Endothelial cell (in vitro differentiated cells): ENCODE data around the gene MUL1. TPM values are rescaled to one million over a fixed set of nuclear protein-coding genes. Genes with fewer than 3 reads are reported as not detected.

Experiments used
- DNase-seq: peaks from one replicate; pipeline ENCODE4 v3.0.0; 2021; ENCODE audit warnings: low spot score
- H3K27ac Mint-ChIP-seq: one replicate; pipeline ENCODE4 v1.8.0; 2021; ENCODE audit warnings: mixed read lengths, inconsistent platforms; ENCODE audit not compliant: unreplicated experiment
- H3K27me3 Mint-ChIP-seq: one replicate; pipeline ENCODE4 v1.8.0; 2021; ENCODE audit warnings: mild to moderate bottlenecking, moderate library complexity, mixed read lengths, inconsistent platforms; ENCODE audit not compliant: unreplicated experiment
- H3K36me3 Mint-ChIP-seq: one replicate; pipeline ENCODE4 v1.8.0; 2021; ENCODE audit warnings: mild to moderate bottlenecking, low read depth, mixed read lengths, inconsistent platforms; ENCODE audit not compliant: unreplicated experiment
- H3K4me1 Mint-ChIP-seq: one replicate; pipeline ENCODE4 v1.8.0; 2021; ENCODE audit warnings: mild to moderate bottlenecking, mixed read lengths, inconsistent platforms; ENCODE audit not compliant: unreplicated experiment
- H3K4me3 Mint-ChIP-seq: one replicate; pipeline ENCODE4 v1.8.0; 2021; ENCODE audit warnings: mild to moderate bottlenecking, mixed read lengths, inconsistent platforms; ENCODE audit not compliant: unreplicated experiment
- H3K9me3 Mint-ChIP-seq: one replicate; pipeline ENCODE4 v1.8.0; 2021; ENCODE audit warnings: mixed read lengths, inconsistent platforms; ENCODE audit not compliant: unreplicated experiment
- CTCF ChIP-seq: fragments of 200-600 bp; sonication (generic); IDR thresholded peaks from one replicate; pipeline ENCODE4 v1.5.0; 2021; ENCODE audit warnings: antibody characterized with exemption; ENCODE audit not compliant: unreplicated experiment
- total RNA-seq: library from RNA; stranded (reverse); fragmentation: NEBNext Ultra II Directional; extraction: Animal tissue kit (Norgen Biotek cat#: 25700); gene quantifications from one replicate; pipeline ENCODE4 v1.2.1, GENCODE V29; 2021; ENCODE audit not compliant: unreplicated experiment

Gene MUL1
- total RNA-seq, 1 donor from 2014 or later, result 31.5 TPM

GRCh38 chr1:20469406-20470076 lies 38.4 kb downstream of the MUL1 start:
- peaks cover 7% of the 10 kb centered on the region for H3K27me3 Mint-ChIP-seq
- no peaks in the 10 kb centered on the region for H3K9me3 Mint-ChIP-seq
- no peak for DNase-seq
- H3K4me1 Mint-ChIP-seq, result no peaks in the 10 kb centered on the region
- TF ChIP-seq CTCF, result no peak
- H3K27ac Mint-ChIP-seq, result no peak overlapping the region
- H3K36me3 Mint-ChIP-seq, result no peaks in the 10 kb centered on the region
- no peak overlapping the region for H3K4me3 Mint-ChIP-seq

- H3K9me3 Mint-ChIP-seq, result no peaks in the 10 kb centered on the region
- peaks cover 2% of the 10 kb centered on the region for H3K27me3 Mint-ChIP-seq
- no peaks in the 10 kb centered on the region for H3K4me1 Mint-ChIP-seq
- no peak for DNase-seq
- TF ChIP-seq CTCF, result no peak
- H3K4me3 Mint-ChIP-seq, result no peak overlapping the region
- H3K36me3 Mint-ChIP-seq, result no peaks in the 10 kb centered on the region
- no peak overlapping the region for H3K27ac Mint-ChIP-seq
Observed at GRCh38 chr1:20466273-20466672, 41.7 kb downstream of the MUL1 start.

- H3K27ac Mint-ChIP-seq, result no peak overlapping the region
- no peak for TF ChIP-seq CTCF
- H3K4me1 Mint-ChIP-seq, result no peaks in the 10 kb centered on the region
- no peak overlapping the region for H3K4me3 Mint-ChIP-seq
- H3K9me3 Mint-ChIP-seq, result no peaks in the 10 kb centered on the region
- no peak for DNase-seq
- no peaks in the 10 kb centered on the region for H3K36me3 Mint-ChIP-seq
- H3K27me3 Mint-ChIP-seq, result peaks cover 6% of the 10 kb centered on the region
Observed at GRCh38 chr1:20465187-20465586, 42.8 kb downstream of the MUL1 start.

- H3K27me3 Mint-ChIP-seq, result peaks cover 4% of the 10 kb centered on the region
- no peaks in the 10 kb centered on the region for H3K4me1 Mint-ChIP-seq
- H3K36me3 Mint-ChIP-seq, result no peaks in the 10 kb centered on the region
- no peak for TF ChIP-seq CTCF
- no peak overlapping the region for H3K27ac Mint-ChIP-seq
- no peaks in the 10 kb centered on the region for H3K9me3 Mint-ChIP-seq
- H3K4me3 Mint-ChIP-seq, result no peak overlapping the region
- DNase-seq, result no peak
Observed at GRCh38 chr1:20463502-20463901, 44.4 kb downstream of the MUL1 start.

- no peaks in the 10 kb centered on the region for H3K4me1 Mint-ChIP-seq
- no peak for DNase-seq
- no peak overlapping the region for H3K4me3 Mint-ChIP-seq
- peaks cover 6% of the 10 kb centered on the region for H3K27me3 Mint-ChIP-seq
- no peaks in the 10 kb centered on the region for H3K36me3 Mint-ChIP-seq
- TF ChIP-seq CTCF, result no peak
- H3K9me3 Mint-ChIP-seq, result no peaks in the 10 kb centered on the region
- no peak overlapping the region for H3K27ac Mint-ChIP-seq
Observed at GRCh38 chr1:20462397-20462796, 45.6 kb downstream of the MUL1 start.
